Testis (tissue), 2 donors: ENCODE data around the gene OR2B6.

Experiments used
- CTCF ChIP-seq, 3 experiments: fragments of 450-650 bp in 2 of 3; fragments of 200-600 bp in 1 of 3; sonication (generic) in 1 of 3; IDR thresholded peaks; one replicate each; pipeline ENCODE4 v1.5.1; 2016 to 2019; ENCODE audit warnings: antibody characterized with exemption in 3 of 3, mild to moderate bottlenecking in 2 of 3, moderate library complexity in 1 of 3
- POLR2A ChIP-seq: fragments of 450-650 bp; IDR thresholded peaks from one replicate; pipeline ENCODE4 v1.6.1; 2017; ENCODE audit warnings: antibody characterized with exemption, mild to moderate bottlenecking, moderate library complexity

- TF ChIP-seq CTCF (IDR thresholded peaks at IDR 0.05) (no peak), POLR2A (no peak)
These were observed 43.5 kb downstream of the OR2B6 start for GRCh38 chr6:28000351-28001045.
